ENCODE data around the gene SLIT3. TPM values are rescaled to one million over a fixed set of nuclear protein-coding genes. Genes with fewer than 3 reads are reported as not detected.

The SLIT3 gene
- total RNA-seq, 3 donors from 2014 or later (not counting 1 experiment from before 2014, with no cell fraction given) = 0.34 to 0.80 TPM; not detected in 1

GRCh38 chr5:168714046-168714445 is 586.9 kb downstream of the SLIT3 start:
- no peak overlapping the region for H3K4me3 Mint-ChIP-seq
- no peak for TF ChIP-seq CTCF (IDR thresholded peaks at IDR 0.05)
- H3K36me3 Mint-ChIP-seq = no peaks in the 10 kb centered on the region
- no peak overlapping the region for H3K27ac Mint-ChIP-seq
- no peaks in the 10 kb centered on the region for H3K4me1 ChIP-seq (ENCODE audit: control insufficient read depth, insufficient read depth, low read length)
- no peaks in the 10 kb centered on the region for H3K9me3 ChIP-seq (ENCODE audit: control insufficient read depth, insufficient read depth, low read length)
- H3K4me1 Mint-ChIP-seq = no peaks in the 10 kb centered on the region
- intact Hi-C loops (cut with micrococcal nuclease) = no loop called here
- no peak overlapping the region for H3K27ac ChIP-seq (ENCODE audit: low read length)
- H3K27me3 ChIP-seq (ENCODE audit: control insufficient read depth, insufficient read depth, low read length) = no peaks in the 10 kb centered on the region
- 88% methylated on average over 4 of the region's 4 CpGs for WGBS (ENCODE audit: insufficient coverage)
- no peaks in the 10 kb centered on the region for H3K36me3 ChIP-seq (ENCODE audit: control insufficient read depth, insufficient read depth, low read length)
- no peak for ATAC-seq
- no peak for DNase-seq
- no peak overlapping the region for H3K4me3 ChIP-seq (ENCODE audit: low read length)
- peaks cover 0 to 8% of the 10 kb centered on the region in 2 donors for H3K27me3 Mint-ChIP-seq (ENCODE audit: low read depth in 2 of 2)
- H3K9me3 Mint-ChIP-seq = no peaks in the 10 kb centered on the region

DNA sequence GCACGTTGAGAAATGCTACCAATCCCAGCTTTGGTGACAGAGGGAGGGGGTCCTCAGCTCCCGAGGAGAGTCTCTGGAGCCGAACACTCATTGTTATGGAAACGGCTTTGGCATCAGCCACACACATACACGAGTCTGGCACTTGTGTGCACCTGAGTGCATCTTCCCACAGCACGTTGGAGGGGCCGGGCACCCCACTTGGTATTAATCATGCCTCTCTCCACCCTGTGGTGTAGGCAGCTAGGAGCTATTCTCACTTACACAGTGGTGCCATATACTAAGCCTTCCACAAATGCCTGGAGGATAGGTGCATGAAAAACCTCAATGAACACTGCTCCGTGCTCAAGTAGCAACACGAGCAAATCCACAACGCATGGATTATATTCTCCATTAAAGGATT is 587.9 kb downstream of the SLIT3 start:
- no peaks in the 10 kb centered on the region for H3K9me3 ChIP-seq (ENCODE audit: control insufficient read depth, insufficient read depth, low read length)
- 81% methylated on average over 10 of the region's 10 CpGs for WGBS (ENCODE audit: insufficient coverage)
- Mint-ChIP-seq H3K4me3 (no peak overlapping the region), H3K36me3 (no peaks in the 10 kb centered on the region), H3K27me3 (ENCODE audit: low read depth in 2 of 2) (peaks cover 0 to 8% of the 10 kb centered on the region in 2 donors), H3K4me1 (no peaks in the 10 kb centered on the region), H3K9me3 (no peaks in the 10 kb centered on the region), H3K27ac (no peak overlapping the region)
- no peaks in the 10 kb centered on the region for H3K36me3 ChIP-seq (ENCODE audit: control insufficient read depth, insufficient read depth, low read length)
- no peak overlapping the region for H3K4me3 ChIP-seq (ENCODE audit: low read length)
- intact Hi-C loops (cut with micrococcal nuclease) = no loop called here
- no peak for TF ChIP-seq CTCF (IDR thresholded peaks at IDR 0.05)
- no peak for DNase-seq
- H3K27ac ChIP-seq (ENCODE audit: low read length) = no peak overlapping the region
- H3K27me3 ChIP-seq (ENCODE audit: control insufficient read depth, insufficient read depth, low read length) = no peaks in the 10 kb centered on the region
- no peak for ATAC-seq
- no peaks in the 10 kb centered on the region for H3K4me1 ChIP-seq (ENCODE audit: control insufficient read depth, insufficient read depth, low read length)

DNA sequence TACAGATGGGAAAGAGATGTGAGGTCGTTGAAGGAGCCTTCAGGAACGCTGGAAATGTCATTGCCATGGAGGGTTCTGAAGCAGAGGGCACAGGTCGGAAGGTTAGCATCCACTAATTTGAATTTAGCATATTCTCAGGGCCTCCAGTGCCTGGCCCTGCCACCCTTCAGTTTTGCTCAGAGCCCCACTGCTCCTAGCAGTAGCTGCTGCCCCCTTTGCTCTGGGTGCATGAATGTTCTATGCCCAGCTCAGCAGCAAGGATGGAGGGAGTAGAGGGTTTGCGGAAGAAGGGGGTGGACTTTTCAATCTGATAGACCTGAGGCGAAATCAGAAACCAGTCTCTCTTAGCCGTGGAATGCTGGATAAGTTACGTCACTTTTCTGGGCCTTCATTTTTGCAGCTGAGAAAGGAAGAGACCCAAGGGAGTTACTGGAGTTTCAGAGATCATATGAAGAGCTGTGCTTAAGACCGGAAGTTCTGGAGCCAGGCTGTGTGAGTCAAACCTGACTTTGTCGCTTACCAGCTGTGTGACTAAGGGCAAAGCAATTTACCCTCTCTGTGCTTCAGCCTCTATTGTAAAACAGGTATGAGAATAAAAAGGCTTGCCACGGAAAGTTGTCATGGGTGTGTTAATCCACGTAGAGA is 588.5 kb downstream of the SLIT3 start:
- Histone ChIP-seq H3K27me3 (ENCODE audit: control insufficient read depth, insufficient read depth, low read length) (no peaks in the 10 kb centered on the region), H3K9me3 (ENCODE audit: control insufficient read depth, insufficient read depth, low read length) (no peaks in the 10 kb centered on the region), H3K27ac (ENCODE audit: low read length) (no peak overlapping the region), H3K4me1 (ENCODE audit: control insufficient read depth, insufficient read depth, low read length) (no peaks in the 10 kb centered on the region), H3K36me3 (ENCODE audit: control insufficient read depth, insufficient read depth, low read length) (no peaks in the 10 kb centered on the region), H3K4me3 (ENCODE audit: low read length) (no peak overlapping the region)
- no peaks in the 10 kb centered on the region for H3K9me3 Mint-ChIP-seq
- no peak overlapping the region for H3K4me3 Mint-ChIP-seq
- intact Hi-C loops (cut with micrococcal nuclease) = no loop called here
- H3K4me1 Mint-ChIP-seq = no peaks in the 10 kb centered on the region
- no peak for ATAC-seq
- no peak for DNase-seq
- no peak for TF ChIP-seq CTCF (IDR thresholded peaks at IDR 0.05)
- H3K36me3 Mint-ChIP-seq = no peaks in the 10 kb centered on the region
- peaks cover 0 to 8% of the 10 kb centered on the region in 2 donors for H3K27me3 Mint-ChIP-seq (ENCODE audit: low read depth in 2 of 2)
- WGBS (ENCODE audit: insufficient coverage) = 87% methylated on average over 11 of the region's 11 CpGs
- H3K27ac Mint-ChIP-seq = no peak overlapping the region

GRCh38 chr5:168710706-168711105 is 590.2 kb downstream of the SLIT3 start:
- TF ChIP-seq CTCF (IDR thresholded peaks at IDR 0.05) = no peak
- Mint-ChIP-seq H3K27me3 (ENCODE audit: low read depth in 2 of 2) (peaks cover 0 to 8% of the 10 kb centered on the region in 2 donors), H3K36me3 (no peaks in the 10 kb centered on the region), H3K27ac (no peak overlapping the region), H3K9me3 (no peaks in the 10 kb centered on the region), H3K4me1 (no peaks in the 10 kb centered on the region), H3K4me3 (no peak overlapping the region)
- intact Hi-C loops (cut with micrococcal nuclease) = no loop called here
- H3K4me1 ChIP-seq (ENCODE audit: control insufficient read depth, insufficient read depth, low read length) = no peaks in the 10 kb centered on the region
- H3K36me3 ChIP-seq (ENCODE audit: control insufficient read depth, insufficient read depth, low read length) = no peaks in the 10 kb centered on the region
- DNase-seq (no peak), ATAC-seq (no peak)
- H3K27me3 ChIP-seq (ENCODE audit: control insufficient read depth, insufficient read depth, low read length) = no peaks in the 10 kb centered on the region
- H3K9me3 ChIP-seq (ENCODE audit: control insufficient read depth, insufficient read depth, low read length) = no peaks in the 10 kb centered on the region
- 92% methylated on average over 9 of the region's 9 CpGs for WGBS (ENCODE audit: insufficient coverage)
- no peak overlapping the region for H3K4me3 ChIP-seq (ENCODE audit: low read length)
- H3K27ac ChIP-seq (ENCODE audit: low read length) = no peak overlapping the region

Measured in natural killer cell (primary cell).